Activated B cell treated with CpG ODN at 0.5 μM for 24 hours (primary cell): ENCODE data around the gene LGALS9. TPM values are rescaled to one million over a fixed set of nuclear protein-coding genes. Genes with fewer than 3 reads are reported as not detected.
"Not testable (repeated sequence)": the region's sequence is repeated elsewhere in the genome, so short reads cannot be mapped to it uniquely, and the experiment has no call there.

Experiments used
- ATAC-seq: fragments of 200-7000 bp; cut with Tn5 transposase; one replicate; pipeline ENCODE4 v1.10.0; 2021; ENCODE audit warnings: low read depth, mild to moderate bottlenecking, moderate library complexity
- CTCF ChIA-PET: fragments of 350-600 bp; sonication (Branson Sonifier 250); formaldehyde crosslinking; loops from one replicate; lab custom pipeline; 2021; ENCODE audit warnings: antibody characterized with exemption; lab: Charles Lee
- POLR2A ChIA-PET: fragments of 350-600 bp; sonication (Branson Sonifier 250); formaldehyde crosslinking; loops from one replicate; lab custom pipeline; 2021; ENCODE audit warnings: antibody characterized with exemption; lab: Charles Lee
- DNase-seq: peaks from one replicate; pipeline ENCODE4 v3.0.0; 2022
- H3K27ac Mint-ChIP-seq: one replicate; pipeline ENCODE4 v1.8.0; 2020; ENCODE audit warnings: mixed read lengths
- H3K27me3 Mint-ChIP-seq: one replicate; pipeline ENCODE4 v1.8.0; 2021; ENCODE audit warnings: mixed read lengths
- H3K36me3 Mint-ChIP-seq: one replicate; pipeline ENCODE4 v1.8.0; 2021; ENCODE audit warnings: low read depth, mixed read lengths
- H3K4me1 Mint-ChIP-seq: one replicate; pipeline ENCODE4 v1.8.0; 2021; ENCODE audit warnings: mixed read lengths
- H3K4me3 Mint-ChIP-seq: one replicate; pipeline ENCODE4 v1.8.0; 2020; ENCODE audit warnings: mild to moderate bottlenecking, mixed read lengths
- H3K9me3 Mint-ChIP-seq: one replicate; pipeline ENCODE4 v1.8.0; 2020; ENCODE audit warnings: mixed read lengths
- CTCF ChIP-seq: fragments of 200-600 bp; IDR thresholded peaks from one replicate; pipeline ENCODE4 v1.8.0; 2022; ENCODE audit warnings: antibody characterized with exemption, mild to moderate bottlenecking
- intact Hi-C: fragments of 100-400 bp; cut with micrococcal nuclease; formaldehyde crosslinking; loops from one replicate; pipeline ENCODE4 v1.15.1; 2024
- total RNA-seq: library from RNA; stranded (reverse); gene quantifications from 2 replicates; pipeline ENCODE4 v1.2.3, GENCODE V29; 2022

Gene LGALS9
- total RNA-seq, 1 donor from 2014 or later, result 79.9 TPM

- no peak for TF ChIP-seq CTCF
- no peaks in the 10 kb centered on the region for H3K9me3 Mint-ChIP-seq
- H3K27ac Mint-ChIP-seq, result peak overlapping the region; percentile 76
- peaks cover 56% of the 10 kb centered on the region for H3K4me1 Mint-ChIP-seq
- CTCF ChIA-PET, result interaction anchor here (1.4 kb wide), 1 partner anchor 21 kb away, joined by 3 read pairs; no protein-coding TSS in a partner anchor
- H3K27me3 Mint-ChIP-seq, result no peaks in the 10 kb centered on the region
- DNase-seq (no peak), ATAC-seq (no peak)
- intact Hi-C loops, result loop anchor here (5.0 kb wide), 2 partner anchors 161 to 409 kb away; partner anchors contain the start of gene NLK
- peaks cover 4% of the 10 kb centered on the region for H3K36me3 Mint-ChIP-seq
- peak overlapping the region; percentile 44 for H3K4me3 Mint-ChIP-seq
- POLR2A ChIA-PET, result interaction anchor here (1.2 kb wide), 1 partner anchor 416 kb away, joined by 3 read pairs; no protein-coding TSS in a partner anchor
These were observed 2.5 kb downstream of the LGALS9 start for GRCh38 chr17:27633312-27634025.

GRCh38 chr17:27634026-27634335 is 3.0 kb downstream of the LGALS9 start:
- peaks cover 56% of the 10 kb centered on the region for H3K4me1 Mint-ChIP-seq
- TF ChIP-seq CTCF, result no peak
- ChIA-PET POLR2A (interaction anchor here (1.2 kb wide), 1 partner anchor 416 kb away, joined by 3 read pairs; no protein-coding TSS in a partner anchor), CTCF (no interaction called here)
- peak overlapping the region; percentile 76 for H3K27ac Mint-ChIP-seq
- no peaks in the 10 kb centered on the region for H3K27me3 Mint-ChIP-seq
- DNase-seq, result no peak
- no peaks in the 10 kb centered on the region for H3K9me3 Mint-ChIP-seq
- ATAC-seq, result no peak
- intact Hi-C loops, result loop anchor here (5.0 kb wide), 2 partner anchors 162 to 408 kb away; partner anchors contain the start of gene NLK
- peaks cover 7% of the 10 kb centered on the region for H3K36me3 Mint-ChIP-seq
- no peak overlapping the region for H3K4me3 Mint-ChIP-seq

GRCh38 chr17:27634776-27635175 is 3.8 kb downstream of the LGALS9 start:
- Mint-ChIP-seq H3K4me1 (peaks cover 56% of the 10 kb centered on the region), H3K4me3 (peak overlapping the region; percentile 61), H3K36me3 (peaks cover 12% of the 10 kb centered on the region), H3K9me3 (no peaks in the 10 kb centered on the region), H3K27ac (peak overlapping the region; percentile 76), H3K27me3 (no peaks in the 10 kb centered on the region)
- no peak for TF ChIP-seq CTCF
- intact Hi-C loops, result loop anchor here (1.0 to 5.0 kb wide), 3 partner anchors 162 to 417 kb away; partner anchors contain the start of gene NLK
- CTCF ChIA-PET, result no interaction called here
- POLR2A ChIA-PET, result no interaction called here
- ATAC-seq, result no peak
- DNase-seq, result no peak

GRCh38 chr17:27635275-27635823 is 4.4 kb downstream of the LGALS9 start:
- Mint-ChIP-seq H3K4me1 (peaks cover 56% of the 10 kb centered on the region), H3K27me3 (no peaks in the 10 kb centered on the region), H3K4me3 (peak overlapping the region; percentile 61), H3K36me3 (peaks cover 18% of the 10 kb centered on the region), H3K27ac (peak overlapping the region; percentile 84), H3K9me3 (no peaks in the 10 kb centered on the region)
- ChIA-PET CTCF (no interaction called here), POLR2A (no interaction called here)
- TF ChIP-seq CTCF, result no peak
- ATAC-seq (peak; percentile 68), DNase-seq (no peak)
- intact Hi-C loops, result loop anchor here (1.0 kb wide), 1 partner anchor 418 kb away; no protein-coding TSS in a partner anchor

GRCh38 chr17:27636005-27636520 is 5.1 kb downstream of the LGALS9 start:
- DNase-seq, H3K27me3 Mint-ChIP-seq, H3K4me3 Mint-ChIP-seq, ATAC-seq, intact Hi-C loops, POLR2A ChIA-PET, H3K9me3 Mint-ChIP-seq: not testable (repeated sequence)
- peaks cover 52% of the 10 kb centered on the region for H3K4me1 Mint-ChIP-seq
- peaks cover 24% of the 10 kb centered on the region for H3K36me3 Mint-ChIP-seq
- CTCF ChIA-PET, result interaction anchor here (0.5 to 1.3 kb wide), 2 partner anchors 34 to 223 kb away, joined by 3 read pairs; no protein-coding TSS in a partner anchor
- peak overlapping the region; percentile 84 for H3K27ac Mint-ChIP-seq

- Mint-ChIP-seq H3K36me3 (peaks cover 29% of the 10 kb centered on the region), H3K4me1 (peaks cover 35% of the 10 kb centered on the region)
- CTCF ChIA-PET, H3K27ac Mint-ChIP-seq, H3K27me3 Mint-ChIP-seq, ATAC-seq, intact Hi-C loops, H3K9me3 Mint-ChIP-seq, POLR2A ChIA-PET, DNase-seq, H3K4me3 Mint-ChIP-seq: not testable (repeated sequence)
These were observed 6.8 kb downstream of the LGALS9 start for GRCh38 chr17:27637818-27638217.

- POLR2A ChIA-PET, intact Hi-C loops, H3K4me3 Mint-ChIP-seq, H3K9me3 Mint-ChIP-seq, ATAC-seq, H3K27me3 Mint-ChIP-seq, DNase-seq, H3K27ac Mint-ChIP-seq, CTCF ChIA-PET: not testable (repeated sequence)
- Mint-ChIP-seq H3K4me1 (peaks cover 29% of the 10 kb centered on the region), H3K36me3 (peaks cover 33% of the 10 kb centered on the region)
These were observed 7.5 kb downstream of the LGALS9 start for GRCh38 chr17:27638415-27638914.
